Right atrium auricular region (tissue), 2 donors: ENCODE data around the gene LHFPL6. TPM values are rescaled to one million over a fixed set of nuclear protein-coding genes. Genes with fewer than 3 reads are reported as not detected.

Experiments
- DNase-seq: peaks from one replicate; pipeline ENCODE4 v3.0.0-alpha.2; 2019; ENCODE audit warnings: low spot score
- H3K27ac ChIP-seq, 2 donors: fragments of 200-600 bp; sonication (generic); 1 replicate in 1 of 2; 2 replicates in 1 of 2; pipeline ENCODE4 v1.5.1; 2016 to 2019
- H3K27me3 ChIP-seq, 2 donors: fragments of 200-600 bp; sonication (generic); one replicate each; pipeline versions ENCODE4 v1.5.1 to v1.6.0; 2017 to 2019
- H3K36me3 ChIP-seq: fragments of 200-600 bp; sonication (generic); one replicate; pipeline ENCODE4 v1.5.1; 2016
- H3K4me1 ChIP-seq, 2 donors: fragments of 200-600 bp; sonication (generic); one replicate each; pipeline versions ENCODE4 v1.5.1 to v1.6.0; 2017 to 2019
- H3K4me3 ChIP-seq, 2 donors: fragments of 200-600 bp; sonication (generic); 1 replicate in 1 of 2; 2 replicates in 1 of 2; pipeline ENCODE4 v1.5.1; 2017 to 2019; ENCODE audit warnings: mild to moderate bottlenecking in 1 of 2, moderate library complexity in 1 of 2
- H3K9me3 ChIP-seq, 2 donors: fragments of 200-600 bp; sonication (generic); one replicate each; pipeline ENCODE4 v1.5.1; 2019
- total RNA-seq, 2 donors: library from RNA; depleted of rRNA; stranded (reverse); fragments of >200 nt; gene quantifications; one replicate each; pipeline ENCODE4 v1.1.0, GENCODE V29; 2016
- TF ChIP-seq, protein P1 (sequence below), 2 donors: fragments of 200-600 bp; sonication (generic); IDR thresholded peaks; one replicate each; pipeline ENCODE4 v1.5.1; 2019; ENCODE audit warnings: antibody characterized with exemption in 2 of 2

LHFPL6 gene
- total RNA-seq, 2 donors from 2014 or later = 39.0 to 57.2 TPM

DNA sequence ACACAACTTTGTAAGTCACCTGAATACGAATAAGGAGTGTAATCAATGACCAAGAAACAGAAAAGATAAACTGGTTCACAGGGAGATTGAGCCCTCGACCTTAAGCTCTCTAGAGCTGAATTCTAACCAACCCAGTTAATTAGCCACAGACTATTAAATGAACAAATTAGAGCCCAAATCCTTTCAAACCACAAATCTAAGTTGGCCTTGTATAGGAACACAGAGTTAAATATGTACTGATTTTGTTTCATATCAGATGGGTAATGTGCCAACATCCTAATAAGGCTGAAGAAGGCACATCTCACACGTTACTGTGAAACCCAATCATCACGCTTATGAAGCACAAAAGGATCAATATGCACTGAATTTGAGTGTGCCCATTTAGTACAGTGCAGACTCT, 156.1 kb downstream of the LHFPL6 start:
- no peaks in the 10 kb centered on the region for H3K27me3 ChIP-seq
- DNase-seq = no peak
- no peaks in the 10 kb centered on the region for H3K36me3 ChIP-seq
- H3K4me1 ChIP-seq = peaks cover 0 to 28% of the 10 kb centered on the region in 2 donors
- no peak overlapping the region for H3K27ac ChIP-seq
- TF ChIP-seq, protein P1, sequence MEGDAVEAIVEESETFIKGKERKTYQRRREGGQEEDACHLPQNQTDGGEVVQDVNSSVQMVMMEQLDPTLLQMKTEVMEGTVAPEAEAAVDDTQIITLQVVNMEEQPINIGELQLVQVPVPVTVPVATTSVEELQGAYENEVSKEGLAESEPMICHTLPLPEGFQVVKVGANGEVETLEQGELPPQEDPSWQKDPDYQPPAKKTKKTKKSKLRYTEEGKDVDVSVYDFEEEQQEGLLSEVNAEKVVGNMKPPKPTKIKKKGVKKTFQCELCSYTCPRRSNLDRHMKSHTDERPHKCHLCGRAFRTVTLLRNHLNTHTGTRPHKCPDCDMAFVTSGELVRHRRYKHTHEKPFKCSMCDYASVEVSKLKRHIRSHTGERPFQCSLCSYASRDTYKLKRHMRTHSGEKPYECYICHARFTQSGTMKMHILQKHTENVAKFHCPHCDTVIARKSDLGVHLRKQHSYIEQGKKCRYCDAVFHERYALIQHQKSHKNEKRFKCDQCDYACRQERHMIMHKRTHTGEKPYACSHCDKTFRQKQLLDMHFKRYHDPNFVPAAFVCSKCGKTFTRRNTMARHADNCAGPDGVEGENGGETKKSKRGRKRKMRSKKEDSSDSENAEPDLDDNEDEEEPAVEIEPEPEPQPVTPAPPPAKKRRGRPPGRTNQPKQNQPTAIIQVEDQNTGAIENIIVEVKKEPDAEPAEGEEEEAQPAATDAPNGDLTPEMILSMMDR (IDR thresholded peaks at IDR 0.05) = no peak
- no peaks in the 10 kb centered on the region for H3K9me3 ChIP-seq
- H3K4me3 ChIP-seq = no peak overlapping the region

DNA sequence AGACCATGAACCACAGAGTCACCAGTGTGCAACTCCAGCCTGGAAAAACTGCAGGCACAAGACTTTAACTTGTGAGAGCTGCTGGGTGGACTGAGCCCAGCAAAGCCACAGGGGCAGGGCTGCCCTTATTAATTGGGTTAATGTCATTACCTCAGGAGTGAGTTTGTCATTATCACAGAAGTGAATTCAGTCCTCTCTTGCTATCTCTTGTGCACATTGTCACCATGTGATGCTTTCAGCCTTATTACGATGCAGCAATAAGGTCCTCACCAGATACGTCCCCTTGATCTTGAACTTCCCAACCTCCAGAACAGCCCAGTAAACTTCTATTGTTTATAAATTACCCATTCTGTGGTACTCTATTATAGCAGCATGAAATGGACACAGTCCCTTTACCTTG, 158.1 kb downstream of the LHFPL6 start:
- Histone ChIP-seq H3K36me3 (no peaks in the 10 kb centered on the region), H3K4me3 (no peak overlapping the region), H3K27me3 (no peaks in the 10 kb centered on the region), H3K9me3 (no peaks in the 10 kb centered on the region), H3K4me1 (peaks cover 0 to 18% of the 10 kb centered on the region in 2 donors), H3K27ac (no peak overlapping the region)
- DNase-seq = no peak
- TF ChIP-seq, protein P1 (IDR thresholded peaks at IDR 0.05) = no peak

DNA sequence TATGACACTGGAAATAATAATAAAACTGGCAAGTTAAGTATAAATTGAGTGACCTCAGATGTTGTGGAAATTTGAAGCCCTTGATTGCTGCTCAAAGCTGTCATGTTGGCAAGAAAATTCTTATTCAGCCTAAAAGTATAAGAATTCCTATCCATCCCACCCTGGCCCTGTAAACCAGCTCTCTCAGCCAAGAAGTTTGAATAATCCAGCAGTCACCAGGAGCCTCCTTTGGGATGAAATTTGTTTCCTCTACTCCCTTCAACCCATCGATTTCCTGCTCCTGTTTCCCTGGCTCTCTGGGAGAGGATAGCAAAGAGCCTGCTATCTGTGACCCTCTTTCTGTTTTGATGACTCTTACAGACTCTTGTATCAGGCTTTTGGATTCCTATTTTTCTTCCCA, 169.3 kb downstream of the LHFPL6 start:
- Histone ChIP-seq H3K9me3 (peaks cover 0 to 19% of the 10 kb centered on the region in 2 donors), H3K27ac (no peak overlapping the region), H3K27me3 (no peaks in the 10 kb centered on the region), H3K4me1 (no peaks in the 10 kb centered on the region), H3K36me3 (no peaks in the 10 kb centered on the region), H3K4me3 (no peak overlapping the region)
- TF ChIP-seq, protein P1 (IDR thresholded peaks at IDR 0.05) = no peak
- no peak for DNase-seq

DNA sequence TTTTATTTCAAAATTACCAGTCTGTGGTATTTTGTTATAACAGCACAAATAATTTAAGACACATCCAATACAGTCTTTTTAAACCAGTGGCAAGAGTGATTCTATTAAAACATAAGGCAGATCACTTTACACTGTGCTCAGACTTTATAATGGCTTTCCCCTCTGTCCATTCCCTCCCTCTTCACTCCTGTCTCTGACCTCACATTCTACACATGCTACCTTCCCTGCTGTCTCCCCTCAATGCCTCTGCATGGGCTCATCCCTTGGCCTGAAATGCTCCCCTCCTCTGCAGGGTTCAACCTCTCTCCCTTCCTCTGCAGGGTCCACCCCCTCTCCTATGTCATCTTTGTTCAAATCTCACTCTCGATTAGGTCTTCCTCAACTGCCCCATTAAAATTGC, 170.8 kb downstream of the LHFPL6 start:
- Histone ChIP-seq H3K27ac (no peak overlapping the region), H3K4me3 (no peak overlapping the region), H3K36me3 (no peaks in the 10 kb centered on the region), H3K27me3 (no peaks in the 10 kb centered on the region), H3K4me1 (no peaks in the 10 kb centered on the region), H3K9me3 (peaks cover 0 to 12% of the 10 kb centered on the region in 2 donors)
- DNase-seq = no peak
- TF ChIP-seq, protein P1 (IDR thresholded peaks at IDR 0.05) = no peak

DNA sequence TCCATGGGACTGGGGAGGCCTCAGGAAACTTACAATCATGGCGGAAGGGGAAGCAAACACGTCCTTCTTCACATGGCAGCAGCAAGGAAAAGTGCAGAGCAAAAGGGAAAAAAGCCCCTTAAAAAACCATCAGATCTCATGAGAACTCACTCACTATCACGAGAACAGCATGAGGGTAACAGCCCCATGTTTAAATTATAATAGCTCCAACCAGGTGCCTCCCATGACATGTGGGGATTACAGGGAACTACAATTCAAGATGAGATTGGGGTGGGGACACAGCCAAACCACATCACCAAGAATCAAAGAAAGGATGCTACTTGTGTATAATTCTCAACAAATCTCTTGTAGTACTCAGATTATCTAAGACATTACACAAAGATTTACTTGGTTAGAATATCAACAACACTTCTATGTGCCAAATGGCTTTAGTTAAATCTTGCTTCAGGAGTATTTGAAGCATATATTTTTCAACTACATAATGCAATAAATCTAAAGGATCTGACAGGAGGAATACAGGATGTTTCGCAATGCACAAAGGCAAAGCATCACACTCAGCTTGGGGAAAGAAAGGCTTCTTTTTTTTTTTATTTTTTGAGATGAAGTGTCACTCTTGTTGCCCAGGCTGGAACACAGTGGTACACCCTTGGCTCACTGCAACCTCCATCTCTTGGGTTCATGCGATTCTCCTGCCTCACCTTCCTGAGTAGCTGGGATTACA, 180.0 kb downstream of the LHFPL6 start:
- H3K4me1 ChIP-seq = peaks cover 0 to 7% of the 10 kb centered on the region in 2 donors
- H3K9me3 ChIP-seq = no peaks in the 10 kb centered on the region
- TF ChIP-seq, protein P1 (IDR thresholded peaks at IDR 0.05) = no peak
- no peaks in the 10 kb centered on the region for H3K27me3 ChIP-seq
- no peak for DNase-seq
- no peak overlapping the region for H3K4me3 ChIP-seq
- H3K27ac ChIP-seq = no peak overlapping the region
- no peaks in the 10 kb centered on the region for H3K36me3 ChIP-seq

DNA sequence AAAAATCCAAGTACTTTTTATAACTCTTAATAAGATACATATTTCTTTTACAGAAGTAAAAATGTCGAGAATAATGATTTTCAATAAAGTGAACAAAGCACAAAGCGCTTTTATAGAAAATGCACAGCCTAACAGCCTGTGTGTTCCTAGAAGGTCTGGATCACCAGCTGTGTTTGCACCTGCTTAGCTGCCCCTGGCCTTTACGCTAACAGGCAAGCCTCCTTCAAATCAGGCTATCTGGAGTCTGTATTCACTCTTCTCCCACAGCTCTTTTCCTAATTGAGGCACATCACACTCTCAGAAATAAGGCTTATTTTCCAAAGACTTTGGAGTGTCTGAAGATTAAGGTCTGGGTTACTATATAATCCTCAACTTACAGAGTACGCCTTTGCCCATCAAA, 183.1 kb downstream of the LHFPL6 start:
- H3K4me1 ChIP-seq = peaks cover 0 to 33% of the 10 kb centered on the region in 2 donors

More for the DNA sequence above, 183.1 kb downstream of the LHFPL6 start:
- no peak for DNase-seq
- Histone ChIP-seq H3K9me3 (no peaks in the 10 kb centered on the region), H3K4me3 (no peak overlapping the region), H3K27ac (no peak overlapping the region), H3K27me3 (no peaks in the 10 kb centered on the region), H3K36me3 (no peaks in the 10 kb centered on the region)
- TF ChIP-seq, protein P1 (IDR thresholded peaks at IDR 0.05) = no peak
